HepG2 (cell line): ENCODE results near the gene MYOM1. TPM values are rescaled to one million over a fixed set of nuclear protein-coding genes. Genes with fewer than 3 reads are reported as not detected.
A peak's percentile ranks its signal among the peaks of the same experiment; 100 is the strongest.

Source experiments
- ELF1 ChIP-seq: sonication (generic); formaldehyde crosslinking; IDR thresholded peaks from 2 replicates; pipeline ENCODE4 v1.4.0; 2020; ENCODE audit warnings: missing genetic modification reagents
- HIC2 ChIP-seq: sonication (generic); formaldehyde crosslinking; IDR thresholded peaks from 2 replicates; pipeline ENCODE4 v1.9.0; 2022; ENCODE audit warnings: low read depth, missing genetic modification reagents
- HOXA5 ChIP-seq: sonication (generic); formaldehyde crosslinking; IDR thresholded peaks from 2 replicates; pipeline ENCODE4 v1.4.0; 2020; ENCODE audit warnings: missing genetic modification reagents
- IRF2 ChIP-seq: IDR thresholded peaks from 2 replicates; pipeline ENCODE4 v1.6.1; 2018; ENCODE audit warnings: missing genetic modification reagents, missing compliant biosample characterization
- MAFF ChIP-seq: IDR thresholded peaks from 2 replicates; pipeline ENCODE4 v1.6.1; 2011; ENCODE audit warnings: low read depth, low read length, improper control_type of control experiment
- NCOA2 ChIP-seq: sonication (generic); formaldehyde crosslinking; IDR thresholded peaks from 2 replicates; pipeline ENCODE4 v1.8.0; 2022; ENCODE audit warnings: inconsistent platforms
- PHF8 ChIP-seq: sonication (generic); formaldehyde crosslinking; IDR thresholded peaks from 2 replicates; pipeline ENCODE4 v1.5.0; 2020; ENCODE audit warnings: missing genetic modification reagents
- POGZ ChIP-seq: sonication (generic); formaldehyde crosslinking; IDR thresholded peaks from 2 replicates; pipeline ENCODE4 v1.4.0; 2020; ENCODE audit warnings: mild to moderate bottlenecking, missing genetic modification reagents
- PRMT3 ChIP-seq: sonication (generic); formaldehyde crosslinking; IDR thresholded peaks from 2 replicates; pipeline ENCODE4 v1.8.1; 2022; ENCODE audit warnings: low read depth, mild to moderate bottlenecking, moderate library complexity, missing genetic modification reagents, borderline replicate concordance
- RARA ChIP-seq: IDR thresholded peaks from 2 replicates; pipeline ENCODE4 v1.6.1; 2016; ENCODE audit warnings: missing genetic modification reagents, missing compliant biosample characterization
- RELA ChIP-seq: sonication (generic); formaldehyde crosslinking; IDR thresholded peaks from 2 replicates; pipeline ENCODE4 v1.4.0; 2020; ENCODE audit warnings: missing genetic modification reagents
- SKIL ChIP-seq: sonication (generic); formaldehyde crosslinking; IDR thresholded peaks from 2 replicates; pipeline ENCODE4 v1.8.0; 2022; ENCODE audit warnings: missing genetic modification reagents, mild to moderate bottlenecking, moderate library complexity, borderline replicate concordance
- TEAD3 ChIP-seq: optimal IDR thresholded peaks from 2 replicates; pipeline ENCODE3; 2016; ENCODE audit warnings: borderline replicate concordance
- ZNF83 ChIP-seq: sonication (generic); formaldehyde crosslinking; IDR thresholded peaks from 2 replicates; pipeline ENCODE4 v1.4.0; 2020; ENCODE audit warnings: missing genetic modification reagents, mild to moderate bottlenecking, borderline replicate concordance
- polyA plus RNA-seq, 8 experiments: library from polyadenylated mRNA; depleted of rRNA in 3 of 8; stranded (reverse) in 7 of 8; unstranded in 1 of 8; fragments of >200 nt; fragmentation: Illumina TruSeq in 4 of 8; extraction: Trizol in 4 of 8; gene quantifications; 2 replicates each; pipeline versions ENCODE4 v1.2.1 to v1.2.3, GENCODE V29; 2011 to 2016; ENCODE audit warnings: low read depth in 4 of 8, missing spikeins in 1 of 8, mixed read lengths in 1 of 8; ENCODE audit not compliant: insufficient read depth in 1 of 8
- total RNA-seq, 5 experiments: library from RNA; depleted of rRNA; stranded (reverse); fragments of >200 nt; fragmentation: Illumina TruSeq; extraction: Trizol; gene quantifications; 2 replicates each; pipeline ENCODE4 v1.2.3, GENCODE V29; 2016; ENCODE audit warnings: low read depth in 1 of 5
- TF ChIP-seq, protein P1 (sequence below): sonication (generic); formaldehyde crosslinking; IDR thresholded peaks from 2 replicates; pipeline ENCODE4 v1.4.0; 2020; ENCODE audit warnings: low read depth, missing genetic modification reagents
- TF ChIP-seq, protein P2 (sequence below): sonication (generic); formaldehyde crosslinking; IDR thresholded peaks from 2 replicates; pipeline ENCODE4 v1.5.1; 2020; ENCODE audit warnings: mild to moderate bottlenecking, missing genetic modification reagents, borderline replicate concordance
- TF ChIP-seq, protein P3 (sequence below): sonication (generic); formaldehyde crosslinking; IDR thresholded peaks from 2 replicates; pipeline ENCODE4 v1.5.0; 2020; ENCODE audit warnings: missing genetic modification reagents
- TF ChIP-seq, protein P4 (sequence below): sonication (generic); formaldehyde crosslinking; IDR thresholded peaks from 2 replicates; pipeline ENCODE4 v1.5.0; 2020; ENCODE audit warnings: mild to moderate bottlenecking, missing genetic modification reagents

The MYOM1 gene
- total and polyA plus RNA-seq, 2 of the 13 experiments (the other 11 are each of a cell fraction or from before 2014, with no cell fraction given): 0.46 to 0.98 TPM

DNA sequence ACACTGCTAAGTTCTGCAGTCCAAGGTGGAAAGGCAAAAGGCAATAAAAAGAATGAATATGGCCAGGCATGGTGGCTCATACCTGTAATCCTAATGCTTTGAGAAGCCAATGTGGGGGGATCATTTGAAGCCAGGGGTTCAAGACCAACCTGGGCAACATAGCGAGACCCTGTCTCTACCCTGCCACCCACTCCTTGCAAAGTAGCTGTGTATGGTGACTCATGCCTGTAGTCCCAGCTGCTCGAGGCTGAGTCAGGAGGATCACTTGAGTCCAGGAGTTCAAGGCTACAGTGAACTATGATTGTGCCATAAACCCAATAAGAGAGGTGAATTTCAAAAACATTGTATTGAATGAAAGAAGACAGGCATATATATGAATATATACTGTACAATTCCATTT is 44.6 kb upstream of the MYOM1 start (continued):
- TF ChIP-seq, protein P1, sequence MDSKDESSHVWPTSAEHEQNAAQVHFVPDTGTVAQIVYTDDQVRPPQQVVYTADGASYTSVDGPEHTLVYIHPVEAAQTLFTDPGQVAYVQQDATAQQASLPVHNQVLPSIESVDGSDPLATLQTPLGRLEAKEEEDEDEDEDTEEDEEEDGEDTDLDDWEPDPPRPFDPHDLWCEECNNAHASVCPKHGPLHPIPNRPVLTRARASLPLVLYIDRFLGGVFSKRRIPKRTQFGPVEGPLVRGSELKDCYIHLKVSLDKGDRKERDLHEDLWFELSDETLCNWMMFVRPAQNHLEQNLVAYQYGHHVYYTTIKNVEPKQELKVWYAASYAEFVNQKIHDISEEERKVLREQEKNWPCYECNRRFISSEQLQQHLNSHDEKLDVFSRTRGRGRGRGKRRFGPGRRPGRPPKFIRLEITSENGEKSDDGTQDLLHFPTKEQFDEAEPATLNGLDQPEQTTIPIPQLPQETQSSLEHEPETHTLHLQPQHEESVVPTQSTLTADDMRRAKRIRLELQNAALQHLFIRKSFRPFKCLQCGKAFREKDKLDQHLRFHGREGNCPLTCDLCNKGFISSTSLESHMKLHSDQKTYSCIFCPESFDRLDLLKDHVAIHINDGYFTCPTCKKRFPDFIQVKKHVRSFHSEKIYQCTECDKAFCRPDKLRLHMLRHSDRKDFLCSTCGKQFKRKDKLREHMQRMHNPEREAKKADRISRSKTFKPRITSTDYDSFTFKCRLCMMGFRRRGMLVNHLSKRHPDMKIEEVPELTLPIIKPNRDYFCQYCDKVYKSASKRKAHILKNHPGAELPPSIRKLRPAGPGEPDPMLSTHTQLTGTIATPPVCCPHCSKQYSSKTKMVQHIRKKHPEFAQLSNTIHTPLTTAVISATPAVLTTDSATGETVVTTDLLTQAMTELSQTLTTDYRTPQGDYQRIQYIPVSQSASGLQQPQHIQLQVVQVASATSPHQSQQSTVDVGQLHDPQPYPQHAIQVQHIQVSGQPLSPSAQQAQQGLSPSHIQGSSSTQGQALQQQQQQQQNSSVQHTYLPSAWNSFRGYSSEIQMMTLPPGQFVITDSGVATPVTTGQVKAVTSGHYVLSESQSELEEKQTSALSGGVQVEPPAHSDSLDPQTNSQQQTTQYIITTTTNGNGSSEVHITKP: peak; percentile 46; the same call in 1 of the 2 replicates
- TF ChIP-seq SKIL (CRISPR knock-in tag): no peak
- no peak for TF ChIP-seq HOXA5
- TF ChIP-seq RARA (CRISPR knock-in tag): peak; percentile 91
- TF ChIP-seq PHF8: 0 out of 2 replicates have a peak, but pooled peaks have one; percentile 23
- TF ChIP-seq PRMT3: no peak
- TF ChIP-seq POGZ (CRISPR knock-in tag): peak; percentile 40; the same call in 1 of the 2 replicates
- 0 out of 2 replicates have a peak, but pooled peaks have one; percentile 10 for TF ChIP-seq ELF1 (CRISPR knock-in tag)
- TF ChIP-seq RELA (CRISPR knock-in tag): no peak
- TF ChIP-seq, protein P2, sequence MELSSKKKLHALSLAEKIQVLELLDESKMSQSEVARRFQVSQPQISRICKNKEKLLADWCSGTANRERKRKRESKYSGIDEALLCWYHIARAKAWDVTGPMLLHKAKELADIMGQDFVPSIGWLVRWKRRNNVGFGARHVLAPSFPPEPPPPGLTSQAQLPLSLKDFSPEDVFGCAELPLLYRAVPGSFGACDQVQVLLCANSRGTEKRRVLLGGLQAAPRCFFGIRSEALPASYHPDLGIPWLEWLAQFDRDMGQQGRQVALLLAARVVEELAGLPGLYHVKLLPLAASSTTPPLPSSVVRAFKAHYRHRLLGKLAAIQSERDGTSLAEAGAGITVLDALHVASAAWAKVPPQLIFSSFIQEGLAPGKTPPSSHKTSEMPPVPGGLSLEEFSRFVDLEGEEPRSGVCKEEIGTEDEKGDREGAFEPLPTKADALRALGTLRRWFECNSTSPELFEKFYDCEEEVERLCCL (CRISPR knock-in tag): no peak
- TF ChIP-seq HIC2 (CRISPR knock-in tag): no peak
- 0 out of 2 replicates have a peak, but pooled peaks have one; percentile 25 for TF ChIP-seq NCOA2
- TF ChIP-seq, protein P3, sequence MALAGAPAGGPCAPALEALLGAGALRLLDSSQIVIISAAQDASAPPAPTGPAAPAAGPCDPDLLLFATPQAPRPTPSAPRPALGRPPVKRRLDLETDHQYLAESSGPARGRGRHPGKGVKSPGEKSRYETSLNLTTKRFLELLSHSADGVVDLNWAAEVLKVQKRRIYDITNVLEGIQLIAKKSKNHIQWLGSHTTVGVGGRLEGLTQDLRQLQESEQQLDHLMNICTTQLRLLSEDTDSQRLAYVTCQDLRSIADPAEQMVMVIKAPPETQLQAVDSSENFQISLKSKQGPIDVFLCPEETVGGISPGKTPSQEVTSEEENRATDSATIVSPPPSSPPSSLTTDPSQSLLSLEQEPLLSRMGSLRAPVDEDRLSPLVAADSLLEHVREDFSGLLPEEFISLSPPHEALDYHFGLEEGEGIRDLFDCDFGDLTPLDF: no peak
- peak; percentile 46 for TF ChIP-seq TEAD3 (CRISPR knock-in tag)
- TF ChIP-seq, protein P4, sequence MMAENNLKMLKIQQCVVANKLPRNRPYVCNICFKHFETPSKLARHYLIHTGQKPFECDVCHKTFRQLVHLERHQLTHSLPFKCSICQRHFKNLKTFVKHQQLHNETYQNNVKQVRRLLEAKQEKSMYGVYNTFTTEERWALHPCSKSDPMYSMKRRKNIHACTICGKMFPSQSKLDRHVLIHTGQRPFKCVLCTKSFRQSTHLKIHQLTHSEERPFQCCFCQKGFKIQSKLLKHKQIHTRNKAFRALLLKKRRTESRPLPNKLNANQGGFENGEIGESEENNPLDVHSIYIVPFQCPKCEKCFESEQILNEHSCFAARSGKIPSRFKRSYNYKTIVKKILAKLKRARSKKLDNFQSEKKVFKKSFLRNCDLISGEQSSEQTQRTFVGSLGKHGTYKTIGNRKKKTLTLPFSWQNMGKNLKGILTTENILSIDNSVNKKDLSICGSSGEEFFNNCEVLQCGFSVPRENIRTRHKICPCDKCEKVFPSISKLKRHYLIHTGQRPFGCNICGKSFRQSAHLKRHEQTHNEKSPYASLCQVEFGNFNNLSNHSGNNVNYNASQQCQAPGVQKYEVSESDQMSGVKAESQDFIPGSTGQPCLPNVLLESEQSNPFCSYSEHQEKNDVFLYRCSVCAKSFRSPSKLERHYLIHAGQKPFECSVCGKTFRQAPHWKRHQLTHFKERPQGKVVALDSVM (CRISPR knock-in tag): peak; percentile 90
- peak; percentile 59; the same call in 1 of the 2 replicates for TF ChIP-seq IRF2 (CRISPR knock-in tag)
- no peak for TF ChIP-seq ZNF83 (CRISPR knock-in tag)
- TF ChIP-seq MAFF: peak; percentile 57; the same call in 1 of the 2 replicates
